GM10248 (cell line): ENCODE data around the gene GRID1.

Source experiments
- CTCF ChIA-PET: fragments of 300-600 bp; sonication (Branson Sonifier 250); formaldehyde crosslinking; extraction: SDS; loops from one replicate; lab custom pipeline; 2021; ENCODE audit warnings: antibody characterized with exemption; lab: Yijun Ruan, JAX
- POLR2A ChIA-PET: fragments of 350-650 bp; sonication (Branson Sonifier 250); formaldehyde crosslinking; extraction: SDS; loops from one replicate; lab custom pipeline; 2020; ENCODE audit warnings: antibody characterized with exemption; lab: Yijun Ruan, JAX
- DNase-seq: peaks from one replicate; pipeline ENCODE4 v3.0.0; 2012; ENCODE audit errors: extremely low spot score
- TF ChIP-seq, protein P1 (sequence below): IDR thresholded peaks from 2 replicates; pipeline ENCODE4 v1.5.1; 2012; ENCODE audit warnings: mild to moderate bottlenecking, low read depth; ENCODE audit errors: extremely low read depth, missing control alignments, control extremely low read depth

GRID1 gene

DNA sequence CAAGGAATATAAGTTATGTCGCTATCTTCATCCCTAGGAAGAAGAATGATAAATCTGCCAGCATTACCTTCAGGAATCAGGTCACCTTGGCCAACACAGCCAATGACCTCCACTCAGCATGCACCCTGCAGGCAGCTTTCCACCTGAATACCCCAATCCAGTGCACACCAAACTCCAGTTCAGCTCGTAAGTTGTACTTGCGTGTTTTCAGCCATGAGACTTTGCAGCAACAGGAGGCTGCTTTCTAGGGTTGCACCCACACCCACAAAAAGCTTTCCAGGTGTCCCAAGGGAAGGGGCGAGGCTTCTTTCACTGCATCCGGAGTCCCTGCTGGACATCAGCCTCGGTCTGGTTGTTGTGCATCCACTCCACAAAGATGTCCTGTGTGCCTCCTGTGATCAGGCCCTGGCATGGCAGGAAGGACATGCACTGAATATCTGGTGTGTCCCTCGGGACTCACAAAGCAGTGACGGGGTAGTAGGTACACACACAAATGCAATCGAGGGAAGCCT lies 282.9 kb downstream of the GRID1 start:
- CTCF ChIA-PET = no interaction called here
- TF ChIP-seq, protein P1, sequence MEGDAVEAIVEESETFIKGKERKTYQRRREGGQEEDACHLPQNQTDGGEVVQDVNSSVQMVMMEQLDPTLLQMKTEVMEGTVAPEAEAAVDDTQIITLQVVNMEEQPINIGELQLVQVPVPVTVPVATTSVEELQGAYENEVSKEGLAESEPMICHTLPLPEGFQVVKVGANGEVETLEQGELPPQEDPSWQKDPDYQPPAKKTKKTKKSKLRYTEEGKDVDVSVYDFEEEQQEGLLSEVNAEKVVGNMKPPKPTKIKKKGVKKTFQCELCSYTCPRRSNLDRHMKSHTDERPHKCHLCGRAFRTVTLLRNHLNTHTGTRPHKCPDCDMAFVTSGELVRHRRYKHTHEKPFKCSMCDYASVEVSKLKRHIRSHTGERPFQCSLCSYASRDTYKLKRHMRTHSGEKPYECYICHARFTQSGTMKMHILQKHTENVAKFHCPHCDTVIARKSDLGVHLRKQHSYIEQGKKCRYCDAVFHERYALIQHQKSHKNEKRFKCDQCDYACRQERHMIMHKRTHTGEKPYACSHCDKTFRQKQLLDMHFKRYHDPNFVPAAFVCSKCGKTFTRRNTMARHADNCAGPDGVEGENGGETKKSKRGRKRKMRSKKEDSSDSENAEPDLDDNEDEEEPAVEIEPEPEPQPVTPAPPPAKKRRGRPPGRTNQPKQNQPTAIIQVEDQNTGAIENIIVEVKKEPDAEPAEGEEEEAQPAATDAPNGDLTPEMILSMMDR = no peak
- no peak for DNase-seq
- POLR2A ChIA-PET = no interaction called here

- POLR2A ChIA-PET = no interaction called here
- TF ChIP-seq, protein P1 = no peak
- CTCF ChIA-PET = interaction anchor here (1.0 kb wide), 1 partner anchor 11 kb away, joined by 3 read pairs; no protein-coding TSS in a partner anchor
- no peak for DNase-seq
Observed at GRCh38 chr10:86083206-86083605, 283.4 kb downstream of the GRID1 start.

DNA sequence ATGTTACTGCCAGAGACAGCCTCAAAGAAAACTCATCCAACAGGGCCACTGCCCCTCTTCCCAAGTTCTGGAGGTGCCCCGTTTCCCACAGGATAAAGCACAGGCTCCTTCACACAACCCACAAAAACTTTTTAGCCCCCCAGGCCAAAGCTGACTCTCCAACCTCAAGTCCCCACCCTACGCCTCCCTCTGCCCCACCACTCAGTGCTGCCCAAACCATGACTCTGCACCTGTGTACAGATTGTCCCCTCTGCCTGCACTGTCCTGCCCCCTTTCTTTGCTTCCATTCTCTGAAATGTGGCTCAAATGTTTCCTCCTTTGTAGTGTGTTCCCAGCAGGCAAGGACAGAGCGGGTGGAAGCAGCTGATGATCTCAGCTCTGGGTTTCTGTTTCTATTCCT lies 284.0 kb downstream of the GRID1 start:
- no peak for DNase-seq
- ChIA-PET CTCF (interaction anchor here (1.0 kb wide), 1 partner anchor 10 kb away, joined by 3 read pairs; no protein-coding TSS in a partner anchor), POLR2A (no interaction called here)
- TF ChIP-seq, protein P1 = no peak

- TF ChIP-seq, protein P1 = no peak
- no peak for DNase-seq
- ChIA-PET CTCF (no interaction called here), POLR2A (no interaction called here)
Observed at GRCh38 chr10:86079088-86079487, 287.5 kb downstream of the GRID1 start.

GRCh38 chr10:86078639-86079035 lies 288.0 kb downstream of the GRID1 start:
- TF ChIP-seq, protein P1 = no peak
- no peak for DNase-seq
- ChIA-PET CTCF (no interaction called here), POLR2A (no interaction called here)

DNA sequence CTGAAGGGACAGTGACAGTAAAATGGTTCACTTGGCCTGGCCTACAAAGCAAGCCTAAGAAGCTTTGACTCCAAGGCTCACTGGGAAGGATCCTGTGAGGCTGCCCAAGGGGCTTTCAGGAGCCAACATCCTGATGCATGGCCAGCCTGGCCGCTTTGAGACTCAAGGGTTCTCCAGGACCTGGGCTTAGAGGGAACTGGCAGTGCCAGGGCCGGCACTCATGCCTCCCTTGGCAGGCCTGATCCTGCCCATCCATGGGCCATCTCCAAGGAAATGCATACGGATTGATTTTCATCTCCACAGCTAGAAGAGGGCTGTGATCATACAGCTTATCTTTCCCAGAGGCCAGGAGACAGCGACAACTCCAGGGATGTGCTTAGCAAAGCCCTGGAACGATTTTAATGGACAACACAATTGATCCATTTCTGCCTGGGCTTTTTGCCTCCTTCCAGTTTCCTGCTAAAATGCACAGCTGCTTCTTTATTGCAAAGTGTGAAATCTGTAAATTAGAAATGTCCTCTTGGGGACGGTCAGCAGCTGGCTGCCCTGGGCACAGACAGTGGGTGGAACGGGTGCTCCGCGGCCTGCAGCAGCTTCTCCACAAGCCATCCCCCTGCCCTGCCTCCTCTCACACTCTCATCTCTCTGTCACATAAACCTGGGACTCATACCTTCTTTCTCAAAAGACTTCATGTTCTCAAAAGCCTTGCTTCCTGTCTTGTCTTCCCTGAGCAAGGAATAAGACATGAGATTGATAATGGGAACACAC lies 288.5 kb downstream of the GRID1 start:
- TF ChIP-seq, protein P1 = no peak
- DNase-seq = no peak
- ChIA-PET CTCF (interaction anchor here (1.0 to 1.4 kb wide), 2 partner anchors 14 to 24 kb away, joined by 3 to 4 read pairs; no protein-coding TSS in a partner anchor), POLR2A (no interaction called here)
